Calu3 (cell line): ENCODE measurements around the gene SDHAF2. TPM values are rescaled to one million over a fixed set of nuclear protein-coding genes. Genes with fewer than 3 reads are reported as not detected.

Experiments used
- BruUV-seq: library from RNA; stranded (reverse); fragments of 400-500 nt; replicated peaks from 2 replicates; lab custom pipeline; 2021; lab: Mats Ljungman, UMichigan
- CTCF ChIA-PET: fragments of 300-600 bp; sonication (Branson Sonifier 250); formaldehyde crosslinking; loops from one replicate; lab custom pipeline; 2022; ENCODE audit warnings: antibody characterized with exemption; lab: Charles Lee
- DNase-seq: peaks from one replicate; pipeline ENCODE4 v3.0.0; 2022
- H3K27ac Mint-ChIP-seq: one replicate; pipeline ENCODE4 v1.8.0; 2022; ENCODE audit warnings: mixed read lengths; ENCODE audit not compliant: unreplicated experiment
- H3K27me3 Mint-ChIP-seq: one replicate; pipeline ENCODE4 v1.8.0; 2022; ENCODE audit warnings: mixed read lengths; ENCODE audit not compliant: unreplicated experiment
- H3K36me3 Mint-ChIP-seq: one replicate; pipeline ENCODE4 v1.8.0; 2022; ENCODE audit warnings: mild to moderate bottlenecking, moderate library complexity, mixed read lengths; ENCODE audit not compliant: insufficient read depth, unreplicated experiment
- H3K4me1 Mint-ChIP-seq: one replicate; pipeline ENCODE4 v1.8.0; 2022; ENCODE audit warnings: mild to moderate bottlenecking, low read depth, mixed read lengths; ENCODE audit not compliant: unreplicated experiment
- H3K4me3 Mint-ChIP-seq: one replicate; pipeline ENCODE4 v1.8.0; 2022; ENCODE audit warnings: mild to moderate bottlenecking, low read depth, moderate library complexity, mixed read lengths; ENCODE audit not compliant: unreplicated experiment
- H3K9me3 Mint-ChIP-seq: one replicate; pipeline ENCODE4 v1.8.0; 2022; ENCODE audit warnings: low read depth, mixed read lengths; ENCODE audit not compliant: unreplicated experiment
- intact Hi-C: fragments of 100-400 bp; cut with micrococcal nuclease; formaldehyde crosslinking; loops from one replicate; pipeline ENCODE4 v1.10.0; 2022; ENCODE audit not compliant: unreplicated experiment
- total RNA-seq: library from RNA; stranded (reverse); gene quantifications from 2 replicates; pipeline ENCODE4 v1.2.3, GENCODE V29; 2022
- TF ChIP-seq, protein P1 (sequence below): fragments of 200-600 bp; IDR thresholded peaks from one replicate; pipeline ENCODE4 v1.8.0; 2022; ENCODE audit warnings: antibody characterized with exemption; ENCODE audit not compliant: unreplicated experiment

SDHAF2 gene
- total RNA-seq, 1 experiment from 2014 or later: 42.1 TPM

DNA sequence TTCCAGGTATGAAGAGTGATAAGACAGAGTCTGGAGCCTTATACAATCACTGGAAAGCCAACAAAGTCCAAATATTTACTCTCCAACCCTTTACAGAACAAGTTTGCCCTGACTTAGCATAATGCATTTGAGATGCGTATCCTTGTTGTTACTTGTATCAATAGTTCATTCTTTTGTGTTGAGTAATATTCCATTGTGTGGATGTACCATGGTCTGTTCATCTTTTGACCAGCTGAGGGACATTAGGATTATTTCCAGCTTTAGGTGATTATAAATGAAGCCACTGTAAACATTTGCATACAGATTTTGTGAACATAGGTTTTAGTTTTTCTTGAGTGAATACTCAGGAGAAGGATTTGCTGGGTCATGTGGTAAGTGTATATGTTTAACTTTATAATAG lies 9.7 kb downstream of the SDHAF2 start:
- CTCF ChIA-PET: no interaction called here
- Mint-ChIP-seq H3K36me3 (peaks cover 62% of the 10 kb centered on the region), H3K27me3 (no peaks in the 10 kb centered on the region), H3K4me1 (peaks cover 8% of the 10 kb centered on the region), H3K27ac (no peak overlapping the region), H3K4me3 (no peak overlapping the region), H3K9me3 (no peaks in the 10 kb centered on the region)
- DNase-seq: no peak
- no TSS peak for BruUV-seq
- intact Hi-C loops: no loop called here
- TF ChIP-seq, protein P1, sequence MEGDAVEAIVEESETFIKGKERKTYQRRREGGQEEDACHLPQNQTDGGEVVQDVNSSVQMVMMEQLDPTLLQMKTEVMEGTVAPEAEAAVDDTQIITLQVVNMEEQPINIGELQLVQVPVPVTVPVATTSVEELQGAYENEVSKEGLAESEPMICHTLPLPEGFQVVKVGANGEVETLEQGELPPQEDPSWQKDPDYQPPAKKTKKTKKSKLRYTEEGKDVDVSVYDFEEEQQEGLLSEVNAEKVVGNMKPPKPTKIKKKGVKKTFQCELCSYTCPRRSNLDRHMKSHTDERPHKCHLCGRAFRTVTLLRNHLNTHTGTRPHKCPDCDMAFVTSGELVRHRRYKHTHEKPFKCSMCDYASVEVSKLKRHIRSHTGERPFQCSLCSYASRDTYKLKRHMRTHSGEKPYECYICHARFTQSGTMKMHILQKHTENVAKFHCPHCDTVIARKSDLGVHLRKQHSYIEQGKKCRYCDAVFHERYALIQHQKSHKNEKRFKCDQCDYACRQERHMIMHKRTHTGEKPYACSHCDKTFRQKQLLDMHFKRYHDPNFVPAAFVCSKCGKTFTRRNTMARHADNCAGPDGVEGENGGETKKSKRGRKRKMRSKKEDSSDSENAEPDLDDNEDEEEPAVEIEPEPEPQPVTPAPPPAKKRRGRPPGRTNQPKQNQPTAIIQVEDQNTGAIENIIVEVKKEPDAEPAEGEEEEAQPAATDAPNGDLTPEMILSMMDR: no peak

DNA sequence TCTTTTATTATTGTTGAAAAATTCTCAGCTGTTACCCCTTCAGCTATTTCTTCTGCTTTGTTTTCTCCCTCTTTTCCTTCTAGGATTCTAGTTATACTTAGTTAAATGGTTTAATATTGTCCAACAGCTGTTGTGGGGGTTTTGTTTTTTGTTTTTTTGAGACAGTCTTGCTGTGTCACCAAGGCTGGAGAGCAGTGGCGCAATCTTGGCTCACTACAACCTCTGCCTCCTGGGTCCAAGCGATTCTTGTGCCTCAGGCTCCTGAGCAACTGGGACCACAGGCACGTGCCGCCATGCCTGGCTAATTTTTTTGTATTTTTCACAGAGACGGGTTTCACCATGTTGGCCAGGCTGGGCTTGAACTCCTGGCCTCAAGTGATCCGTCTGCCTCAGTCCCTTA lies 12.7 kb downstream of the SDHAF2 start:
- no peak overlapping the region for H3K27ac Mint-ChIP-seq
- CTCF ChIA-PET: interaction anchor here (1.2 kb wide), 1 partner anchor 185 kb away, joined by 3 read pairs; no protein-coding TSS in a partner anchor
- no peaks in the 10 kb centered on the region for H3K27me3 Mint-ChIP-seq
- no peak for DNase-seq
- TF ChIP-seq, protein P1: no peak
- no peaks in the 10 kb centered on the region for H3K4me1 Mint-ChIP-seq
- intact Hi-C loops: no loop called here
- H3K36me3 Mint-ChIP-seq: peaks cover 48% of the 10 kb centered on the region
- no peak overlapping the region for H3K4me3 Mint-ChIP-seq
- H3K9me3 Mint-ChIP-seq: no peaks in the 10 kb centered on the region
- no TSS peak for BruUV-seq

DNA sequence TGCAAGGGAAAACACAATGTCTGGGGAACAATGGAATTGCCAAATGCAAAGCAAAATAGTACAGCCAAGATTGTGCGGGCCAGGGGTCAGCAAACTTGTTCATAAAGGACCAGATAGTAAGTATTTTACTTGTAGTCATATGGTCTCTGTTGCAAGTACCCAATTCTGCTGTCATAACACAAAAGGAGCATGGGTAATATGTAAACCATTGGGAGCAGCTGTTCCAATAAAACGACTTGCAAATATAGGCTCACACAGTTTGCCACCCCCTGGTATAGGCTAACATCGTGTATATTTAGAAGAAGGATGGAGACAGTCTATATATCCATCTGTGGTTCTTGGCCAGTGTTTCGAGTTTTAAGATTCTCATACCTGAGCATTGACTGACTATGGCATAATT lies 15.6 kb downstream of the SDHAF2 start:
- H3K4me3 Mint-ChIP-seq: no peak overlapping the region
- no peaks in the 10 kb centered on the region for H3K27me3 Mint-ChIP-seq
- TF ChIP-seq, protein P1: no peak
- CTCF ChIA-PET: interaction anchor here (0.6 to 2.2 kb wide), 7 partner anchors 10 to 193 kb away, joined by 3 to 23 read pairs (median 4); partner anchors contain the start of genes CPSF7 and SDHAF2
- no peaks in the 10 kb centered on the region for H3K4me1 Mint-ChIP-seq
- BruUV-seq: no TSS peak
- no peak overlapping the region for H3K27ac Mint-ChIP-seq
- no peaks in the 10 kb centered on the region for H3K9me3 Mint-ChIP-seq
- no peak for DNase-seq
- intact Hi-C loops: no loop called here
- peaks cover 37% of the 10 kb centered on the region for H3K36me3 Mint-ChIP-seq

DNA sequence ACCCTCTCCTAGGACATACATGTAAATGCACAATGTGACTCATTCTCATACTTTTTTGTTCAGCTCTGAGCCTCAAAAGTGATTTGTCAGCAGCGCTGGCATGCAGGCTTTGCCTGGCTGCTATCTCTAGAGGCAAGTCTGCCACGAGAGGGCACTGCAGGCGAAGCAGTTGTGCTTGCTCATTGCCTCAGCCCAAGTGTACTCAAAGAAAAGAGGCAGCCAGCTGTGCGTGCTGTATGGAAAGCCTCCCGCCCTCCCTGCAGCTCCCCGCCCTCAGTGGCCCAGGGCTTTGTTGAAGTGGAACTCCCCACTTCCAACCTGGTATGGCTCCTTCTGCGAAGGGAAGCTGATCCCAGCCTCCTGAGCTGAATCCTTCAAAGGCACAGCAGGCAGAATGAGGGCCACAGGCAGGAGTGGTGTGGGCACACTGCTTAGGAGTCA lies 16.3 kb downstream of the SDHAF2 start:
- H3K27me3 Mint-ChIP-seq: no peaks in the 10 kb centered on the region
- intact Hi-C loops: loop anchor here (1.0 to 2.0 kb wide), 2 partner anchors 183 to 192 kb away; no protein-coding TSS in a partner anchor
- CTCF ChIA-PET: interaction anchor here (0.6 to 2.2 kb wide), 9 partner anchors 10 to 287 kb away, joined by 3 to 23 read pairs (median 4); partner anchors contain the start of genes CPSF7 and SDHAF2
- TF ChIP-seq, protein P1: peak; percentile 89
- DNase-seq: peak; percentile 88
- peaks cover 41% of the 10 kb centered on the region for H3K36me3 Mint-ChIP-seq
- H3K4me1 Mint-ChIP-seq: no peaks in the 10 kb centered on the region
- no TSS peak for BruUV-seq
- no peak overlapping the region for H3K27ac Mint-ChIP-seq
- H3K9me3 Mint-ChIP-seq: no peaks in the 10 kb centered on the region
- H3K4me3 Mint-ChIP-seq: no peak overlapping the region
